Coronary artery (tissue), 2 donors: Measurements from ENCODE around the gene RNF207.

Source experiments
- DNase-seq: peaks from one replicate; pipeline ENCODE4 v3.0.0-alpha.2; 2017; ENCODE audit warnings: low spot score
- H3K27ac ChIP-seq, 2 donors: fragments of 200-600 bp; sonication (generic); one replicate each; pipeline ENCODE4 v1.5.1; 2016 to 2019
- H3K4me3 ChIP-seq: fragments of 200-600 bp; sonication (generic); 2 replicates; pipeline ENCODE4 v1.5.1; 2016; ENCODE audit warnings: mild to moderate bottlenecking, moderate library complexity
- CTCF ChIP-seq: fragments of 200-600 bp; sonication (generic); IDR thresholded peaks from one replicate; pipeline ENCODE4 v1.5.1; 2019; ENCODE audit warnings: antibody characterized with exemption

Gene RNF207

GRCh38 chr1:6251681-6252373, 45.9 kb downstream of the RNF207 start:
- Histone ChIP-seq H3K4me3 (no peak overlapping the region), H3K27ac (no peak overlapping the region)
- no peak for TF ChIP-seq CTCF
- no peak for DNase-seq

- DNase-seq: no peak
- no peak for TF ChIP-seq CTCF
- Histone ChIP-seq H3K27ac (no peak overlapping the region), H3K4me3 (no peak overlapping the region)
Observed at GRCh38 chr1:6252374-6252710, 46.4 kb downstream of the RNF207 start.

GRCh38 chr1:6253380-6253779, 47.5 kb downstream of the RNF207 start:
- no peak for TF ChIP-seq CTCF

GRCh38 chr1:6254691-6255090, 48.8 kb downstream of the RNF207 start:
- TF ChIP-seq CTCF: no peak
- no peak for DNase-seq
- H3K4me3 ChIP-seq: no peak overlapping the region
- H3K27ac ChIP-seq: no peak overlapping the region

More at GRCh38 chr1:6253380-6253779, 47.5 kb downstream of the RNF207 start:
- Histone ChIP-seq H3K4me3 (no peak overlapping the region), H3K27ac (no peak overlapping the region)
- DNase-seq: no peak

DNA sequence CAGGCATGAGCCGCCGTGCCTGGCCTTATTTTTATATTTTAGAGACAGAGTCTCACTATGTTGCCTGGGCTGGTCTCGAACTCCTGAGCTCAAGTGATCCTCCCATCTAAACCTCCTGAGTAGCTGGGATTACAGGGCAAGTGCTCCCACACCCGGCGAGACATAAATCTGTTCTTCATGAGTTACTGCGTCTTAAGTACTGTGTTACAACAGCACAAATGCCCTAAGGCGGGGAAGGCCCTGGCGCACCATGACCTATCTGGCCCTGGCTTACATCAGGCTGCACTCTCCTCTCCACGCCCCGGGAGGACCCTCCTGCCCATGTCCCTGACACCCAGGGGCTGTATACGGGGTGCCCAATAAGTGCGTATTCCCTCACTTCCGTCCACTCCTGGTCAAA, 50.7 kb downstream of the RNF207 start:
- no peak for DNase-seq
- Histone ChIP-seq H3K4me3 (no peak overlapping the region), H3K27ac (no peak overlapping the region)
- no peak for TF ChIP-seq CTCF

GRCh38 chr1:6257541-6258069, 51.7 kb downstream of the RNF207 start:
- TF ChIP-seq CTCF: no peak
- no peak overlapping the region for H3K4me3 ChIP-seq
- H3K27ac ChIP-seq: no peak overlapping the region
- no peak for DNase-seq

GRCh38 chr1:6258675-6259074, 52.8 kb downstream of the RNF207 start:
- Histone ChIP-seq H3K27ac (no peak overlapping the region), H3K4me3 (no peak overlapping the region)
- DNase-seq: no peak
- TF ChIP-seq CTCF: no peak
